ENCODE measurements around the gene VSTM4.
A peak's percentile ranks its signal among the peaks of the same experiment; 100 is the strongest.

DNA sequence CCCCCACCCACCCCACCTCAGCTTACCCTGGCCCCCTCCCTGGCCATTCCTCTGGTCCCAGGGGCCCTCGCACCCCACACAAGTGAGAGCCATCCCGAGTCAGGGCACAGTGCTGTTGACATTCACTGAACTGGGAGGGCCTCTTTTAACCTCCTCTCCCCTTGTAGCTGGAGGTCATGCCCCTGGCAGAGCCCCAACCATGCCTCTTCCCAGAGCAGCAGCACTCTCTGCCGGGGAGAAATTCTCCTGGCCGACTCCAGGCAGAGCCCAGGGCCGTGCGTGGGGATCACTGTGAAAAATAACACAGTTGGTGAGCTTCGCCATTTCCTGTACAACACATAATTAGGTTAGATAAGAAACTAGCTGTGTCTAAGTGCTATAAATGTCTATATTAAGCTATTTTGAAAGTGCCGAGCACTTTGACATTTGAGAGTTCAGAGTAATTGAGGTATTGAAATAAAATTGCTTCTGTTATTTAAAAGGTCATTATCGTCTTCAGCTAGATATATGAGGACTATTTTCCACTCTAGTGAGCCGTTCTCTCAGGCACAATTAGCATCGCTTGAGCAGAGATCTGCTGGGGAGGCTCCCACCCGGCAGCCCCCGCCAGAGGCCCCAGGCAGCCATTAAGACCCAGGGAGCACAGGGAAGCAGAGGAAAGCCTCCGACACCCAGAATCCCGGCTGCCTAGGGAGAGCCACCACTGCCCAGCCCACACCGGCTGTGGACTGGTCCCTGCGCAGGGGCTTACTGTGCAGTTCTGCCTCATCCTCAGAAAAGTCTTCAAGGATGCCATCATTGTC, 113.3 kb downstream of the VSTM4 start:
- TF ChIP-seq, protein P1, sequence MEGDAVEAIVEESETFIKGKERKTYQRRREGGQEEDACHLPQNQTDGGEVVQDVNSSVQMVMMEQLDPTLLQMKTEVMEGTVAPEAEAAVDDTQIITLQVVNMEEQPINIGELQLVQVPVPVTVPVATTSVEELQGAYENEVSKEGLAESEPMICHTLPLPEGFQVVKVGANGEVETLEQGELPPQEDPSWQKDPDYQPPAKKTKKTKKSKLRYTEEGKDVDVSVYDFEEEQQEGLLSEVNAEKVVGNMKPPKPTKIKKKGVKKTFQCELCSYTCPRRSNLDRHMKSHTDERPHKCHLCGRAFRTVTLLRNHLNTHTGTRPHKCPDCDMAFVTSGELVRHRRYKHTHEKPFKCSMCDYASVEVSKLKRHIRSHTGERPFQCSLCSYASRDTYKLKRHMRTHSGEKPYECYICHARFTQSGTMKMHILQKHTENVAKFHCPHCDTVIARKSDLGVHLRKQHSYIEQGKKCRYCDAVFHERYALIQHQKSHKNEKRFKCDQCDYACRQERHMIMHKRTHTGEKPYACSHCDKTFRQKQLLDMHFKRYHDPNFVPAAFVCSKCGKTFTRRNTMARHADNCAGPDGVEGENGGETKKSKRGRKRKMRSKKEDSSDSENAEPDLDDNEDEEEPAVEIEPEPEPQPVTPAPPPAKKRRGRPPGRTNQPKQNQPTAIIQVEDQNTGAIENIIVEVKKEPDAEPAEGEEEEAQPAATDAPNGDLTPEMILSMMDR (IDR thresholded peaks at IDR 0.05) = peak in 1 of 6 experiments; percentile 14
- no peak for TF ChIP-seq POLR2A (IDR thresholded peaks at IDR 0.05)

Data from adrenal gland (tissue), 5 donors.